Measurements from ENCODE around the gene TTC33.

The TTC33 gene

GRCh38 chr5:40560474-40561110 is 195.2 kb downstream of the TTC33 start:
- no peak overlapping the region for H3K27ac ChIP-seq (ENCODE audit: low read depth, low read length)
- H3K27me3 ChIP-seq (ENCODE audit: control insufficient read depth, insufficient read depth, low read length): no peaks in the 10 kb centered on the region
- H3K36me3 ChIP-seq (ENCODE audit: control insufficient read depth, insufficient read depth, low read length): no peaks in the 10 kb centered on the region

DNA sequence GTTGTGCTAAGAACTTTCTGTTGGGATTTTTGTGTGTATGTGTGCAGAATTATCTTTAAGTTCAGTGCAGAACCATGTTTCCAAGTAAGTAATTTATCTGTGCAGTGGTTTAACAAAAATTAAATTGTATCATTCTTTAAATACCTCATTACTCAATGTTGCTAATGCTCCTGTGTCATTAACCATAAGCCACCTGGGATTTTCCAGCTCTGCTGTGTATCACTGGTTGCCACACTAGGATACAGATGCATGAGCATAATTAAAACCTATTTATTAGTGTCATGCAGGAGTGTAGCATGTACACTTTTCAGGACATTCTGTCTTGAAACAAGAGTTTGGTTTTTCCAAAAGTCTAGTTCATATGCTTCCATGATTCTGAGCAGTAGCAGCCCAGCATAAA is 196.5 kb downstream of the TTC33 start:
- H3K27ac ChIP-seq (ENCODE audit: low read depth, low read length): no peak overlapping the region
- no peak overlapping the region for H3K9ac ChIP-seq (ENCODE audit: low read length)
- no peaks in the 10 kb centered on the region for H3K4me1 ChIP-seq (ENCODE audit: control insufficient read depth, insufficient read depth, low read length)

More at GRCh38 chr5:40560474-40561110, 195.2 kb downstream of the TTC33 start:
- H3K9ac ChIP-seq (ENCODE audit: low read length): no peak overlapping the region
- no peak overlapping the region for H3K4me3 ChIP-seq (ENCODE audit: low read depth, low read length)
- H3K4me1 ChIP-seq (ENCODE audit: control insufficient read depth, insufficient read depth, low read length): no peaks in the 10 kb centered on the region
- no peaks in the 10 kb centered on the region for H3K9me3 ChIP-seq (ENCODE audit: control insufficient read depth, insufficient read depth, low read depth, low read length)

DNA sequence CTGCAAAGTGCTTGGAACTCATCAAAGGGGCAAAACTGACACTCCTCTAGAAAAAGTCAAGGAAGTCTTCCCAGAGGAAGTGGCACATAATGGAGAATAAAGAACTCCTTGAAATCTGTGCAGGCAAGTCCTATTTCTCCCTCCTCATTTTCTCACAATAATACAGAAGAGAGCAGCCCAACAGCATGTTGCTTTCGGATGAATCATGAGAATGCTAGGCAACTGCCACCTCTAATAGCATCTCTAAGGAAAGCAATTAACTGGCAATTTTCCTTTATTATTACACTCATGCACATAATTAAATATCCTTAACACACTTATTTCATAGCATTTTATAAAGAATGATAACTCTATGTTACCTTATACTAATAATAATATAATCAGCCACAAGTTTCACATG is 198.3 kb downstream of the TTC33 start:
- H3K36me3 ChIP-seq (ENCODE audit: control insufficient read depth, insufficient read depth, low read length): no peaks in the 10 kb centered on the region
- H3K27ac ChIP-seq (ENCODE audit: low read depth, low read length): no peak overlapping the region
- no peak overlapping the region for H3K9ac ChIP-seq (ENCODE audit: low read length)
- no peaks in the 10 kb centered on the region for H3K27me3 ChIP-seq (ENCODE audit: control insufficient read depth, insufficient read depth, low read length)
- H3K4me3 ChIP-seq (ENCODE audit: low read depth, low read length): no peak overlapping the region
- no peaks in the 10 kb centered on the region for H3K9me3 ChIP-seq (ENCODE audit: control insufficient read depth, insufficient read depth, low read depth, low read length)
- H3K4me1 ChIP-seq (ENCODE audit: control insufficient read depth, insufficient read depth, low read length): no peaks in the 10 kb centered on the region

More for the DNA sequence above, 196.5 kb downstream of the TTC33 start:
- H3K27me3 ChIP-seq (ENCODE audit: control insufficient read depth, insufficient read depth, low read length): no peaks in the 10 kb centered on the region
- H3K4me3 ChIP-seq (ENCODE audit: low read depth, low read length): no peak overlapping the region
- no peaks in the 10 kb centered on the region for H3K9me3 ChIP-seq (ENCODE audit: control insufficient read depth, insufficient read depth, low read depth, low read length)
- H3K36me3 ChIP-seq (ENCODE audit: control insufficient read depth, insufficient read depth, low read length): no peaks in the 10 kb centered on the region

- H3K27ac ChIP-seq (ENCODE audit: low read depth, low read length): no peak overlapping the region
- H3K27me3 ChIP-seq (ENCODE audit: control insufficient read depth, insufficient read depth, low read length): no peaks in the 10 kb centered on the region
- H3K9me3 ChIP-seq (ENCODE audit: control insufficient read depth, insufficient read depth, low read depth, low read length): no peaks in the 10 kb centered on the region
- H3K4me3 ChIP-seq (ENCODE audit: low read depth, low read length): no peak overlapping the region
- no peak overlapping the region for H3K9ac ChIP-seq (ENCODE audit: low read length)
- H3K4me1 ChIP-seq (ENCODE audit: control insufficient read depth, insufficient read depth, low read length): no peaks in the 10 kb centered on the region
- no peaks in the 10 kb centered on the region for H3K36me3 ChIP-seq (ENCODE audit: control insufficient read depth, insufficient read depth, low read length)
Measured at GRCh38 chr5:40556811-40557210, 198.9 kb downstream of the TTC33 start.

DNA sequence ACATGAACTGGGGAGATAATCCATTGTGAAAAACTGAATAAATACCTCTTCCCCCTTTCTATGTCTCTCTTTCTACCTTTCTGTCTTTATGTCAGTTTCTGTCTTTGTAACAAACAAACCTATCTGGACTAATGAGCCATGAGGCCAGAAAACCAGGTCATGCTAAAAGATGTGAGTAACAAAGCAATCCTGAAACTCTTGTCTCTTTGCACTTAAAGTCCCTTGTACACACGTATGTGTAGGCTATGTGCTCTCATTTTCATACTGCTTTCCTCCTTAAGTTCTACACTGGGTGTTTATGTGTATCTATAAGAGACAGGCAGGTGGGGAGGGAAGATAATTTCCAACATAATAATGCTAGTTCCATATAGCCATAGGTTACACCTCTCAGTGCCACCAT is 199.9 kb downstream of the TTC33 start:
- H3K9me3 ChIP-seq (ENCODE audit: control insufficient read depth, insufficient read depth, low read depth, low read length): no peaks in the 10 kb centered on the region
- H3K27ac ChIP-seq (ENCODE audit: low read depth, low read length): no peak overlapping the region
- no peak overlapping the region for H3K9ac ChIP-seq (ENCODE audit: low read length)
- no peaks in the 10 kb centered on the region for H3K4me1 ChIP-seq (ENCODE audit: control insufficient read depth, insufficient read depth, low read length)
- no peak overlapping the region for H3K4me3 ChIP-seq (ENCODE audit: low read depth, low read length)
- H3K36me3 ChIP-seq (ENCODE audit: control insufficient read depth, insufficient read depth, low read length): no peaks in the 10 kb centered on the region
- no peaks in the 10 kb centered on the region for H3K27me3 ChIP-seq (ENCODE audit: control insufficient read depth, insufficient read depth, low read length)

DNA sequence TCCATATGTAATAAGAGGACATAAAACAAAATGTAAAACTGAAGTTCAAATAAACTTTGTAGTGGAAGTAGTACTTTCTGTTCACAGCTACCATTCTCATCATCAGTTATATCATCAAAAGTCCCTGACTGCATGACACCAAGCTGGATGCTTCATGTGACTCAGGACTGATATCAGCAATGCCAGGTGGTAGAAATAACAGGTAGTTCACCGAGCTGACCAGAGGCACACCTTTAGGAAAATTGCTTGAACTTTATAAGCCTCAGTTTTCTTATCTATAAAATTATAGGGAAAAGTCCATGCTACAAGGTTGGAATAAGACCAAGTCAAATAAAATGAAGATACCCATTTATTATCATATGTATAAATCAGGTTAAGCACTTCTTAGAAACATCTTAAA is 200.9 kb downstream of the TTC33 start:
- Histone ChIP-seq H3K27ac (ENCODE audit: low read depth, low read length) (no peak overlapping the region), H3K4me1 (ENCODE audit: control insufficient read depth, insufficient read depth, low read length) (no peaks in the 10 kb centered on the region), H3K27me3 (ENCODE audit: control insufficient read depth, insufficient read depth, low read length) (no peaks in the 10 kb centered on the region), H3K36me3 (ENCODE audit: control insufficient read depth, insufficient read depth, low read length) (no peaks in the 10 kb centered on the region), H3K9ac (ENCODE audit: low read length) (no peak overlapping the region), H3K4me3 (ENCODE audit: low read depth, low read length) (no peak overlapping the region), H3K9me3 (ENCODE audit: control insufficient read depth, insufficient read depth, low read depth, low read length) (no peaks in the 10 kb centered on the region)

- Histone ChIP-seq H3K27ac (ENCODE audit: low read depth, low read length) (no peak overlapping the region), H3K36me3 (ENCODE audit: control insufficient read depth, insufficient read depth, low read length) (no peaks in the 10 kb centered on the region), H3K4me1 (ENCODE audit: control insufficient read depth, insufficient read depth, low read length) (no peaks in the 10 kb centered on the region), H3K9ac (ENCODE audit: low read length) (no peak overlapping the region), H3K9me3 (ENCODE audit: control insufficient read depth, insufficient read depth, low read depth, low read length) (no peaks in the 10 kb centered on the region), H3K27me3 (ENCODE audit: control insufficient read depth, insufficient read depth, low read length) (no peaks in the 10 kb centered on the region), H3K4me3 (ENCODE audit: low read depth, low read length) (no peak overlapping the region)
Measured at GRCh38 chr5:40554054-40554453, 201.7 kb downstream of the TTC33 start.

DNA sequence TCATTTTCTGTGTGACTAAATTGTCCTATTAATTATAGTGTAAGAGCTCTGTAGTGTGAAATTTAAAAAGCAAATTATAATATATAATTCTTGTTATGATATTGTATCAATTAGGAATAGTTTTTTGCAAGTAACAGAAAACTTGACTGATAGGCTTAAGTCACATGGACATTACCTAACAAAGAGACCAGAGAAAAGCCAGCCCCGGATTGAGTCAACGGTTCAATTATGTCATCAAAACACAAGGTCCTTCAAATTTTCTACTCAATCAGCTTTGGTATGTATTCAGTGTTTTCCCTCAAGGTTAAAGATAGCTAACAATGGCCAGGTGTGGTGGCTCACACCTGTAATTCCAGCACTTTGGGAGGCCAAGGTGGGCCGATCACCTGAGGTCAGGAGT is 202.8 kb downstream of the TTC33 start:
- no peaks in the 10 kb centered on the region for H3K27me3 ChIP-seq (ENCODE audit: control insufficient read depth, insufficient read depth, low read length)
- no peak overlapping the region for H3K4me3 ChIP-seq (ENCODE audit: low read depth, low read length)
- H3K36me3 ChIP-seq (ENCODE audit: control insufficient read depth, insufficient read depth, low read length): no peaks in the 10 kb centered on the region
- no peaks in the 10 kb centered on the region for H3K4me1 ChIP-seq (ENCODE audit: control insufficient read depth, insufficient read depth, low read length)
- H3K9me3 ChIP-seq (ENCODE audit: control insufficient read depth, insufficient read depth, low read depth, low read length): no peaks in the 10 kb centered on the region
- H3K9ac ChIP-seq (ENCODE audit: low read length): no peak overlapping the region
- no peak overlapping the region for H3K27ac ChIP-seq (ENCODE audit: low read depth, low read length)

DNA sequence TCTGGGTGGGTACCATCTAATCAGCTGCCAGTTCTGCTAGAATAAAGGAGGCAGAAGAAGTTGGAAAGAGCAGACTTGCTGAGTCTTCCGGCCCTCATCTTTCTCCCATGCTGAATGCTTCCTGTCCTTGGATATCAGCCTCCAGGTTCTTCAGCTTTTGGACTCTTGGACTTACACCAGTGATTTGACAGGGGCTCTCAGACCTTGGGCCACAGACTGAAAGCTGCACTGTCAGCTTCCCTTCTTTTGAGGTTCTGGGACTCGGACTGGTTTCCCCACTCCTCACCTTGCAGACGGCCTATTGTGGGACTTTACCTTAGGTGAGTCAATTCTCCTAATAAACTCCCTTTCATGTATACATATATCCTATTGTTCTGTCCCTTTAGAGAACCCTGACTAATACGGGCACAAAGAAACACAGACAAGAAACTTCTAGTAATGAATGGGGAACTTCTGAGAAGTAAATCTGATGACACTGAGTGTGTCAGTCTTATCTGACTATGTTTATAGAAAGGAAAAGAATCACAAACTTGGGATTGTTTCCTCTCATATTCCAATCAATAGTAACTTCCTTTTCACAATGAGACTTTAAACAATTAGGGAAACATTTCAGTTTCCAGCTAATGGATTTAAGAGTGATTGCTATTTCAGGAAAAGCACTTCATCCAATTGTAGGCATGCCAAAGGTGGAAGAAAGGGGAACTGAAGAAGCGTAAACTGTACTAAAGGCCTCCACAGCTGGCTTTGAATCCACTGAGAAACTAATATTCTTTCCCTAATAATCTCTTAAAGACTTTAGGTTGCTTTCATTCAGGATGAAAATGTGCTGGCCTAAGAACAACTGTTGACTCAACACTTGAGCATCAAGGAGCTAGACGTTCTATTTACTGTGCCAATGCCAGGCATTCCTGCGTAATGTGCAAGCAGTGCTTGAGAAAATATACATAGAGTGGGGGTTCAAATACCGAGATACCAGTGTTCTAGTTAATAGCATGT is 204.0 kb downstream of the TTC33 start:
- Histone ChIP-seq H3K4me3 (ENCODE audit: low read depth, low read length) (no peak overlapping the region), H3K4me1 (ENCODE audit: control insufficient read depth, insufficient read depth, low read length) (no peaks in the 10 kb centered on the region), H3K36me3 (ENCODE audit: control insufficient read depth, insufficient read depth, low read length) (no peaks in the 10 kb centered on the region), H3K9ac (ENCODE audit: low read length) (no peak overlapping the region), H3K27ac (ENCODE audit: low read depth, low read length) (no peak overlapping the region), H3K9me3 (ENCODE audit: control insufficient read depth, insufficient read depth, low read depth, low read length) (no peaks in the 10 kb centered on the region), H3K27me3 (ENCODE audit: control insufficient read depth, insufficient read depth, low read length) (no peaks in the 10 kb centered on the region)

- no peaks in the 10 kb centered on the region for H3K27me3 ChIP-seq (ENCODE audit: control insufficient read depth, insufficient read depth, low read length)
- H3K4me1 ChIP-seq (ENCODE audit: control insufficient read depth, insufficient read depth, low read length): no peaks in the 10 kb centered on the region
- H3K4me3 ChIP-seq (ENCODE audit: low read depth, low read length): no peak overlapping the region
- H3K9ac ChIP-seq (ENCODE audit: low read length): no peak overlapping the region
- no peak overlapping the region for H3K27ac ChIP-seq (ENCODE audit: low read depth, low read length)
- H3K36me3 ChIP-seq (ENCODE audit: control insufficient read depth, insufficient read depth, low read length): no peaks in the 10 kb centered on the region
- no peaks in the 10 kb centered on the region for H3K9me3 ChIP-seq (ENCODE audit: control insufficient read depth, insufficient read depth, low read depth, low read length)
Measured at GRCh38 chr5:40550481-40550880, 205.3 kb downstream of the TTC33 start.

- no peaks in the 10 kb centered on the region for H3K4me1 ChIP-seq (ENCODE audit: control insufficient read depth, insufficient read depth, low read length)
- H3K36me3 ChIP-seq (ENCODE audit: control insufficient read depth, insufficient read depth, low read length): no peaks in the 10 kb centered on the region
- no peak overlapping the region for H3K27ac ChIP-seq (ENCODE audit: low read depth, low read length)
- H3K9me3 ChIP-seq (ENCODE audit: control insufficient read depth, insufficient read depth, low read depth, low read length): no peaks in the 10 kb centered on the region
- H3K9ac ChIP-seq (ENCODE audit: low read length): no peak overlapping the region
- no peaks in the 10 kb centered on the region for H3K27me3 ChIP-seq (ENCODE audit: control insufficient read depth, insufficient read depth, low read length)
- no peak overlapping the region for H3K4me3 ChIP-seq (ENCODE audit: low read depth, low read length)
Measured at GRCh38 chr5:40549616-40550015, 206.1 kb downstream of the TTC33 start.
